NCI-H2227 (cell line): ENCODE measurements around the gene SDHAF4.
"Not testable (repeated sequence)": the region's sequence is repeated elsewhere in the genome, so short reads cannot be mapped to it uniquely, and the experiment has no call there.

Experiments
- DNase-seq: peaks from one replicate; lab custom pipeline; 2025; ENCODE audit not compliant: unreplicated experiment; lab: John Stamatoyannopoulos, UW

Gene SDHAF4

DNA sequence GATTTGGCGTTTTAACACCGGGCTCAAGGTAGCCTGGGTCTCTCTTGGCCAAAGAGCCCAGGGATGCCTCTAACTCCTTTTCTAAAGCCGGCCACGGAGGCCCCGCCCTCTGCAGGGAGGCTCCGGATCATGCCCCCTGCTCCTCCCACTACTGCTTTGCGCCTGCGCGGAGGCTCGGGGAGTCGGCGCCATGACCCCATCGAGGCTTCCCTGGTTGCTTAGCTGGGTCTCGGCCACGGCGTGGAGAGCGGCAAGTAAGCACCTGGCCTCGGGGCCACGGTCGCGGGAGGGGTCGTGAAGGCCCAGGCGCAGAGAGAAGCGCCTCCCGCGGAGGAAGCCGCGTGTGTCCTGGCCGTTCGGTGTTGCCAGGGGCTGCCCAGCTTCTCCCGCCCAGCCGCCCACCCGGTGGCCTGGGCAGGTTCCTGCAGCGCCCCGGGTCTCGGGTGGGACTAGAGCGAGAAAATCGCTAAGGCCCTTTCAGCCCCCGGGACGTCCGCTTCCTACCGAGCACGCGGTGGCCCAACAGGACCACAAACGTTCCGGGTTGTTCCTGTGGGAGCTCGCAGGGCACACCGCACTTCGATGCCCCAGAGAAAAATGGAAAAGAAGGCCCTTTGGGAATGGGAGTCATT lies at the start of gene SDHAF4:
Gene SDHAF4 (plus strand): TSS at position 180 of the 632 bp plus-strand sequence. CDS start 11 bp downstream, at position 191.
- DNase-seq: peak; percentile 91

DNA sequence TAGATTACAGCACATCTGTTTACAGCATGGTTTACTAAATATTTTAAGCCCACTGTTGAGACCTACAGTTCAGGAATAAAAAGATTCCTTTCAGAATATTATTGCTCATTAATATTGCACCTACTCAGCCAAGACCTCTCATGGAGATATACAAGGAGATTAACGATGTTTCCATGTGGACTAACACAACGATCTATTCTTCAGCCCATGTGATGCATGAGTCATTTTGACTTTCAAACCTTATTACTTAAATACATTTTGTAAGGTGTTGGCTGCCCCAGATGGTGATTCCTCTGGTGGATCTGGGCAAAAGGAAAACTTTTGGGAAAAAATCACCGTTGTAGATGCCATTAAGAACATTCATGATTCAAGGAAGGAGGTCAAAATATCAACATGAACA lies 48.0 kb upstream of the SDHAF4 start:
- DNase-seq: no peak

GRCh38 chr6:70520575-70520974 lies 46.2 kb upstream of the SDHAF4 start:
- DNase-seq: no peak

- no peak for DNase-seq
These were observed 41.9 kb upstream of the SDHAF4 start for GRCh38 chr6:70524721-70525286.

DNA sequence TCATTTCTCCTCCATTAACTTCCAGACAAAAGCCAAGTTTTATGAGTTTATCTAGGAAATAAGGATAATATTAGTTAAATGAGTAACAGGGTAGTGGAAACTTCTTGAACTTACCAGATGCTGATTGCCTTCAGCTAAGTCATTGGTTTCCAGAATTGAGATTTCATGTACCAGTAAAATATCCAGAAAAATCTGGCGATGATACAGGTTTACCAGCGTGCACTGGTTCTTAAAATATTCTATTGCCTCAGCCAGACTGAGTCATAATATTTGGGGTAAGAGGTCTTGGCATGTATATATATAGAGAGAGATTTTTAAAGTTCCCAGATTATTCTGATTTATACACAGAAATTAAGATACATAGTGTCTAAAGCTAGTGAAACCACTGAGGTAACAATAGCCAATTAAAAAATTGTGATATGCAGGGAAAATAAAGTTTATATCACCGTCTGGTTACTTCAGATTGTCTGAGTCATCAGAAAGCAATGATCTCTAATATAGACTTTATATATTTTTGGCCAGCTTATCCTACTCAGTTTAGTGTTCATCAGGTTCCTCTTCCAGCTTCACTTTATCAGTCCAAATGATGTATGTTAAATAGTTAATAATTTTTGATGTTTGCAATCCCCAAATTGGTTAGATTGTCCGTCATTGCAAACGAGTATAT lies 39.5 kb upstream of the SDHAF4 start:
- no peak for DNase-seq

- no peak for DNase-seq
These were observed 36.7 kb upstream of the SDHAF4 start for GRCh38 chr6:70530023-70530422.

DNA sequence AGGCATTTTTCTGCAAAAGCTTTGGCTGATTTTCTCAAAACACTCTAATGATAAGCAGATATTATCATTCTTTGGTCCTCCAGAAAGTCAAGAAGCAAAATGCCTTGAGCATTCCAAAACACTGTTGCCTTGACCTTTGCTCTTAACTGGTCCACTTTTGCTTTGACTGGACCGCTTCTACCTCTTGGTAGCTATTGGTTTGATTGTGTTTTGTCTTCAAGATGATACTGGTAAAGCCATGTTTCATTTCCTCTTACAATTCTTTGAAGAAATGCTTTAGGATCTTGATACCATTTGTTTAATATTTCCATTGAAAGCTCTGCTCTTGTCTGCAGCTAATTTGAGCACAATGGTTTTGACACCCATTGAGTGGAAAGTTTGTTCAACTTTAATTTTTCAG lies 35.6 kb upstream of the SDHAF4 start:
- DNase-seq: no peak

- DNase-seq: no peak
These were observed 29.5 kb upstream of the SDHAF4 start for GRCh38 chr6:70537266-70537665.

DNA sequence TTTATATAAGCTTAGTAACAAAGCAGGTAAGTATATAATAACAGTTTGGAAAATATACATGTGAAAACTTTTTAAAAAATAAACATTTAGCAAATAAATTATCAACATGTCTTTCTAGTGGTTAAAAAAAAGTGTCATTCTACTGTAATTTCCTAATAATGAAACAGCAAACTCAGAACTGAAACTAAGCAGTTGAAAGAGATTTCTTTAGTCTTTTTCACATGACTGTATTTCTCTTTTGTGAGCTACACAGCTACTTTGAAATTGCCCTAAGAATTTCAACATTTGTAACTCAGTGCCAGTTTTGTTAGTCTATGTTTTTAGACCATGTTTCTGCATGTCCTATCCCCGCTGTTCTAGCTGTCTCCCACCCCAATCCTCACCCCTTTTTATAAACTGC lies 28.4 kb upstream of the SDHAF4 start:
- DNase-seq: no peak

- DNase-seq: peak; percentile 15
These were observed 19.4 kb upstream of the SDHAF4 start for GRCh38 chr6:70547313-70547712.

DNA sequence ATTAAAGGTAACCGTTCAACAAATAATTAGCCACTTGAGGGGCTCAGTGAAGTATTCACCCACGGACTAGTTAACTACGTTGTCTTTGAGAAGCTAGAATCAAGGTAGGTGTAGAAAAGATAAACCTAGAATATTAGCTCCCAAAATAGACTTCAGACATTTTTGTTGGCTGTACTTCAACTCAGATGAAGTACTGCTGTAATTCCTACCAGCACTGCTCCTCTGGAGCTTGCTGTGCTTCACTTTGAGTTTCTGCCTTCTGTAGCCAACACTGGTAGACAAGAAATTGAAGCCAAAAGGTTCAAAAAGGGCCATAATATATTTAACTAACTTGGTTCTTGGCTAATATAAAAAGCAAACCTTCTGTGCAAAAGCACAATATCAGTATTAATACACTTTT lies 18.8 kb upstream of the SDHAF4 start:
- DNase-seq: no peak

- no peak for DNase-seq
These were observed 17.4 kb upstream of the SDHAF4 start for GRCh38 chr6:70549327-70549726.

DNA sequence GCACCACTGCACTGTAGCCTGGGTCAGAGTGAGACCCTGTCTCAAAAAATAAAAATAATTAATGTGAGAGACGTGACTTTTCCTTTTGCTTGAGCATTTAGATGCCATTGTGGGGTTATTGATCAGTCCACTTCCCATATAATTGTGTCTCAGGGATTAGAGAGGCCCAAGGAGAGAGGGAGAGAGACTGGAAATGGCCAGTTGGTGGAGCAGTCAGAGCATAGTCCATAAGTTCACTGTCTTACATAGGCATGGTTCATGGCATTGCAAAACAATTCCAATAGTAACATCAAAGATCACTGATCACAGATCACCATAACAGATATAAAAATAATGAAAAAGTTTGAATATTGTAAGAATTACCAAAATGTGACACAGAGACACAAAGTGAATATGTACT lies 15.2 kb upstream of the SDHAF4 start:
- no peak for DNase-seq

DNA sequence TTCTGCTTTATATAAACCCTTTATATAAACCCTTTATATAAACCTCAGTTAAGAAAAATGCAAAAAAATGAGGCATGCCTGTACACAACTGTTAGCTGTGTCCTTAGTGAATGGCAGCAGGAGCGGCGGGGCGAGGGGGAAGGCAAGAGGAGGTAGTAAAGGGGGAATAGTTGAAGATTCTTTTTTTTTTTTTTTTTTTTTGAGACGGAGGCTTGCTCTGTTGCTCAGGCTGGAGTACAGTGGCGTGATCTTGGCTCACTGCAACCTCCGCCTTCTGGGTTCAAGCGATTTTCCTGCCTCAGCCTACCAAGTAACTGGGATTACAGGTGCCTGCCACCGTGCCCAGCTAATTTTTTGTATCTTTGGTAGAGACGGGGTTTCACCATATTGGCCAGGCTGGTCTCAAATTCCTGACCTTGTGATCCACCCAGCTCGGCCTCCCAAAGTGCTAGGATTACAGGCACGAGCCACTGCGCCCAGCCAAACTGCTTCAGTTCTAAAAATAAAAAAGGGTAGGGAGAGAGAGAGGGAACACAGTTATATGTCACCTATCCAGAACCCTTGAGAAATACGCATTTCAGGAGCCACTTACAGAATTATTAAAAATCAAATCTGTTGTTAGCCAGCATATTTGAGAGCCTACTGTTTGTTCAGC lies 14.3 kb upstream of the SDHAF4 start:
- DNase-seq: not testable (repeated sequence)

GRCh38 chr6:70552974-70553373 lies 13.8 kb upstream of the SDHAF4 start:
- DNase-seq: no peak

GRCh38 chr6:70557998-70558397 lies 8.7 kb upstream of the SDHAF4 start:
- DNase-seq: no peak

GRCh38 chr6:70562401-70562800 lies 4.3 kb upstream of the SDHAF4 start:
- not testable (repeated sequence) for DNase-seq

GRCh38 chr6:70563530-70563929 lies 3.2 kb upstream of the SDHAF4 start:
- DNase-seq: no peak

- no peak for DNase-seq
These were observed 7.9 kb downstream of the SDHAF4 start for GRCh38 chr6:70574643-70575042.

- no peak for DNase-seq
These were observed 9.3 kb downstream of the SDHAF4 start for GRCh38 chr6:70575899-70576495.

DNA sequence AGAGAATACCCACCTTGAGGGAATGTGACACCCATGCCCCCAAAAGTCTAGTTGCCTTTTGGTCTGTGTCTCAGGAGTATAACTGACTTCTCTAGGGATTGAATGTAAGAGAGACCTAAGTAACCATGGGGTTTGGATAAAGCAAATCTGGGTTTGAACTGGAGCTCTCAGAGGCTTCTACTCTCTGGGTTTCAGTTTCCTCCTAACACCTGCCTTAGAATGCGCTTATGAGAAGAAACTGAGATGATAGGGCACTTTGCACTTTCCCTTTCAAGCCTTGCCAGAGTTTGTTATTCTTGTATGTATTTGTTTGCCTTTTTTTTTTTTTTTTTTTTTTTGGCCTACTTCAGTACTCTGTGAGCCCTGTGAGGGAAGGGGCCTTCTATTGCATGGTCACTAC lies 19.4 kb downstream of the SDHAF4 start:
- no peak for DNase-seq

GRCh38 chr6:70590400-70590799 lies 23.7 kb downstream of the SDHAF4 start:
- DNase-seq: no peak
